H1 (cell line): ENCODE data around the gene CELF1. TPM values are rescaled to one million over a fixed set of nuclear protein-coding genes. Genes with fewer than 3 reads are reported as not detected.

Experiments used
- BCL11A ChIP-seq, 2 experiments: IDR thresholded peaks; one replicate each; pipeline ENCODE4 v1.6.1; 2011; ENCODE audit warnings: low read depth in 2 of 2, low read length in 2 of 2, mild to moderate bottlenecking in 2 of 2
- CBX8 ChIP-seq: fragments of 300-800, 300-1000 bp; sonication (generic); IDR thresholded peaks from 2 replicates; pipeline ENCODE4 v1.7.1; 2016; ENCODE audit warnings: low read depth, low read length, borderline replicate concordance
- CHD1 ChIP-seq: IDR thresholded peaks from 2 replicates; pipeline ENCODE4 v1.6.1; 2012; ENCODE audit warnings: low read depth, low read length, improper control_type of control experiment
- CREB1 ChIP-seq: IDR thresholded peaks from 2 replicates; pipeline ENCODE4 v1.6.1; 2012; ENCODE audit warnings: inconsistent platforms
- EGR1 ChIP-seq: IDR thresholded peaks from 2 replicates; pipeline ENCODE4 v1.6.1; 2011; ENCODE audit warnings: low read depth, low read length, borderline replicate concordance
- EP300 ChIP-seq, 2 experiments: IDR thresholded peaks; 1 replicate in 1 of 2; 2 replicates in 1 of 2; pipeline ENCODE4 v1.6.1; 2011 to 2012; ENCODE audit warnings: low read depth in 2 of 2, low read length in 2 of 2, mild to moderate bottlenecking in 2 of 2, borderline replicate concordance in 1 of 2, inconsistent platforms in 1 of 2, moderate library complexity in 1 of 2
- EZH2 ChIP-seq: fragments of 200-600 bp; sonication (generic); IDR thresholded peaks from 2 replicates; pipeline ENCODE4 v1.7.1; 2012; ENCODE audit warnings: low read depth, mild to moderate bottlenecking, moderate library complexity, low read length, inconsistent platforms; ENCODE audit not compliant: severe bottlenecking
- HDAC6 ChIP-seq: IDR thresholded peaks from one replicate; pipeline ENCODE4 v1.7.1; 2012; ENCODE audit warnings: low read depth, mild to moderate bottlenecking, inconsistent platforms, low read length, moderate library complexity
- JUN ChIP-seq: IDR thresholded peaks from 2 replicates; pipeline ENCODE4 v1.6.1; 2011; ENCODE audit warnings: low read depth, mild to moderate bottlenecking, improper control_type of control experiment, low read length
- JUND ChIP-seq: IDR thresholded peaks from 2 replicates; pipeline ENCODE4 v1.6.1; 2011; ENCODE audit warnings: mild to moderate bottlenecking, improper control_type of control experiment, low read length
- KDM5A ChIP-seq: fragments of 200-600 bp; IDR thresholded peaks from 2 replicates; pipeline ENCODE4 v1.7.1; 2012; ENCODE audit warnings: mild to moderate bottlenecking, low read length, inconsistent platforms, mixed read lengths
- NRF1 ChIP-seq: IDR thresholded peaks from 2 replicates; pipeline ENCODE4 v1.6.1; 2011; ENCODE audit warnings: mild to moderate bottlenecking, low read depth, low read length, improper control_type of control experiment
- PHF8 ChIP-seq: fragments of 200-600 bp; sonication (generic); conservative IDR thresholded peaks from 2 replicates; pipeline ENCODE4 v1.7.1; 2012; ENCODE audit warnings: low read depth, mild to moderate bottlenecking, inconsistent platforms, low read length, moderate library complexity
- POLR2A ChIP-seq, 2 experiments: IDR thresholded peaks; 1 replicate in 1 of 2; 2 replicates in 1 of 2; pipeline ENCODE4 v1.6.1; 2011; ENCODE audit warnings: low read depth in 2 of 2, low read length in 2 of 2, mild to moderate bottlenecking in 2 of 2; ENCODE audit errors: control extremely low read depth in 1 of 2
- POLR2AphosphoS5 ChIP-seq: IDR thresholded peaks from 2 replicates; pipeline ENCODE4 v1.6.1; 2011; ENCODE audit warnings: low read depth, low read length
- RBBP5 ChIP-seq: IDR thresholded peaks from 2 replicates; pipeline ENCODE4 v1.7.1; 2012; ENCODE audit warnings: low read depth, mild to moderate bottlenecking, inconsistent platforms, low read length, moderate library complexity, borderline replicate concordance
- RFX5 ChIP-seq: IDR thresholded peaks from 2 replicates; pipeline ENCODE4 v1.6.1; 2011; ENCODE audit warnings: low read depth, low read length, improper control_type of control experiment, borderline replicate concordance
- SAP30 ChIP-seq: fragments of 300-600 bp; sonication (generic); IDR thresholded peaks from 2 replicates; pipeline ENCODE4 v1.7.1; 2012; ENCODE audit warnings: low read length, moderate library complexity, mild to moderate bottlenecking, inconsistent platforms; ENCODE audit not compliant: insufficient read depth, insufficient replicate concordance
- SP2 ChIP-seq: IDR thresholded peaks from 2 replicates; pipeline ENCODE4 v1.6.1; 2012; ENCODE audit warnings: mild to moderate bottlenecking, low read length, inconsistent platforms
- SP4 ChIP-seq: IDR thresholded peaks from 2 replicates; pipeline ENCODE4 v1.6.1; 2012; ENCODE audit warnings: low read length, inconsistent platforms
- TAF1 ChIP-seq: IDR thresholded peaks from 2 replicates; pipeline ENCODE4 v1.6.1; 2011; ENCODE audit warnings: mild to moderate bottlenecking, low read depth, low read length
- TCF12 ChIP-seq: IDR thresholded peaks from 2 replicates; pipeline ENCODE4 v1.6.1; 2011; ENCODE audit warnings: low read depth, mild to moderate bottlenecking, low read length
- TEAD4 ChIP-seq: IDR thresholded peaks from 2 replicates; pipeline ENCODE4 v1.6.1; 2012; ENCODE audit warnings: low read depth, low read length, inconsistent platforms, mixed read lengths
- USF2 ChIP-seq: IDR thresholded peaks from 2 replicates; pipeline ENCODE4 v1.6.1; 2011; ENCODE audit warnings: low read length, improper control_type of control experiment
- polyA plus RNA-seq, 7 experiments: library from polyadenylated mRNA; depleted of rRNA in 3 of 7; stranded (reverse) in 5 of 7; unstranded in 2 of 7; fragments of >200 nt in 5 of 7; fragments of 200-250 nt in 2 of 7; gene quantifications; 1 replicate in 5 of 7; 2 replicates in 1 of 7; 4 replicates in 1 of 7; pipeline versions ENCODE4 v1.2.1 to v1.2.3, GENCODE V29; 2011 to 2013; ENCODE audit warnings: missing spikeins in 2 of 7, mixed read lengths in 2 of 7
- total RNA-seq: library from RNA; stranded (reverse); fragmentation: NEBNext Ultra II Directional; extraction: Animal tissue kit (Norgen Biotek cat#: 25700); gene quantifications from 2 replicates; pipeline ENCODE4 v1.2.1, GENCODE V29; 2021

CELF1 gene
- total and polyA plus RNA-seq, 2 of the 8 experiments (the other 6 are each of a cell fraction or from before 2014, with no cell fraction given), result 131 to 197 TPM

- TF ChIP-seq TAF1, result peak; percentile 83
- no peak for TF ChIP-seq CREB1
- TF ChIP-seq SP2, result no peak
- no peak for TF ChIP-seq JUND
- TF ChIP-seq POLR2A (IDR thresholded peaks at IDR 0.05; ENCODE audit: control extremely low read depth in 1 of 2, low read depth in 2 of 2, low read length in 2 of 2), result peak; percentile 48 to 82
- no peak; the same call in 1 of the 2 replicates for TF ChIP-seq POLR2AphosphoS5
- no peak for TF ChIP-seq BCL11A (IDR thresholded peaks at IDR 0.05; ENCODE audit: low read depth in 2 of 2, low read length in 2 of 2)
- TF ChIP-seq EGR1, result no peak
- TF ChIP-seq TEAD4, result no peak
- TF ChIP-seq HDAC6, result no peak
- peak in 1 of 2 experiments; percentile 9; a peak in 1 of 3 replicates for TF ChIP-seq EP300 (IDR thresholded peaks at IDR 0.05; ENCODE audit: borderline replicate concordance in 1 of 2, low read depth in 2 of 2, low read length in 2 of 2)
- TF ChIP-seq RFX5, result no peak
- TF ChIP-seq SP4, result no peak
- no peak for TF ChIP-seq TCF12
- no peak for TF ChIP-seq EZH2
- TF ChIP-seq JUN, result no peak
- 0 out of 2 replicates have a peak, but pooled peaks have one; percentile 76 for TF ChIP-seq RBBP5
- no peak for TF ChIP-seq NRF1
- peak; percentile 9; the same call in 1 of the 2 replicates for TF ChIP-seq USF2
- no peak for TF ChIP-seq CHD1
- TF ChIP-seq SAP30, result no peak
- no peak for TF ChIP-seq CBX8
- peak; percentile 97 for TF ChIP-seq PHF8
- TF ChIP-seq KDM5A, result no peak
Observed at GRCh38 chr11:47565340-47566148, 12.6 kb upstream of the CELF1 start, which contains the start of gene PTPMT1 (continued).
